ENCODE results near the gene TTLL1.
"Not testable (repeated sequence)": the region's sequence is repeated elsewhere in the genome, so short reads cannot be mapped to it uniquely, and the experiment has no call there.

TTLL1 gene

DNA sequence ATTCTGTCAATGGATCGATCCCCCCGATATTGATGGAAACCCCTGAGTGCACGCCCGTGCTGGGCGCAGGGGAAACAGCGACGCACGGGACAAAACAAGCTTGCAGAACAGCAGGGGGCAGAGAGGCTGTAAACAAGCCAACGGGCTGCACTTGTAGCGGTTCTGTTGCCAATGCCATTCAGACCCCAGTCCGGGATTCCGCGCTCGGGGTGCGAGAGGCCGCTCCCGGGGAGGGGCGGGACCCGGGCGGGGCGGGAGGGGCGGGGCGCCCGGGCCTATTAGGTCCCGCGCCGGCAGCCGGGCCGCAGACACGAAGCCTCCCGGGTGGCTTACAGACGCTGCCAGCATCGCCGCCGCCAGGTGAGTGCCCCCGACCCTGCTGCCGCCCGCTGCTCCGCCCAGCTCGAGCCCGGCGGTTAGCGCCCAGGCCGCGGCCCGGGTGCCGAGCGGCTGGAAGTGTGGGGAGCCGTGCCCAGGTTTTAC, 21.3 kb upstream of the TTLL1 start, which contains the start of gene BIK:
Gene BIK (plus strand): TSS at position 307 of the 483 bp plus-strand sequence. CDS start 13,273 bp downstream, outside the sequence.
- DNase-seq (ENCODE audit: low spot score) = peak; percentile 73

DNA sequence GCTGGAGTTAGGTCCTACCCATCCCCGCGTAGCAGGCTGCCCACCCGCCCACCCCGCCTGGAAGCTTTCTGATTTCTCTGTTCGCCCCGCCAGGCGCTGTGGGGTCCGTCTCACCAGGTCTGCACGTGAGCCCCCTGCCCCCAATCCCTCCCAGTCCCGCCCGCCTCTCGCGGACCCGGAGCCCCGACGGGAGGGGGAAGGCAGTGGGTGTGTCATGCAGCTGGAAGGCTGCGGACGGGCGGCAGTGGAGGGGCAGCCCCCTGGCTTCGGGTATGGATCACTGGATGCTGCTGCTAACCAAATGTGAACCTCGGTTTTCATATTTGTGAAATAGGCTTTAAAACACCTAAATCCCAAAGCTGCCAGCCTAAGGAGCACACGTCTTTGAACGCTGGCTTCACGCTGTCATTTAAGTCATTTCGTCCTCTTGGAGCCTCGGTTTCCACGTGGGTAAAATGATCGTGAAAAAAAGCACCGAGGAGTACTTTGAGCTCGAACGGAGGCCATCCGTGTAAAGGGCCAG, 20.8 kb upstream of the TTLL1 start:
- no peak for DNase-seq (ENCODE audit: low spot score)

DNA sequence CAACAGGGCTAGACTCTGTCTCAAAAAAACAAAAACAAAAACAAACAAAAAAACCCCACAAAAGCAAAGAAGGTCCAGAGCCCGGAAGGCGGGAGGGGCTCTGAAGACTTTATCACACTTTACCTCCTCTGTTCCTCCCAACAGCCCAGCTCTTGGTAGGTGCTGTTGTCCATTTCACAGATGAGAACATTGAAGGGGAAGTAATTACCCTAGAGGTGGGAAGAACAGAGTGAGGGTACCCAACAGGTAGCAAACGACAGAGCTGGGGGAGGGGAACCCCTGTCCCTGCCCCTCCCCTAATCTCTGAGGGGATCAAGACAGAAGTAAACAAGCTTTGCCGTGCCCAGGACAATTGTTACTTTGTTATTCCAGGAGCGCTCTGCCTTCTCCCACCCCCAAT, 20.3 kb upstream of the TTLL1 start:
- DNase-seq (ENCODE audit: low spot score) = no peak

DNA sequence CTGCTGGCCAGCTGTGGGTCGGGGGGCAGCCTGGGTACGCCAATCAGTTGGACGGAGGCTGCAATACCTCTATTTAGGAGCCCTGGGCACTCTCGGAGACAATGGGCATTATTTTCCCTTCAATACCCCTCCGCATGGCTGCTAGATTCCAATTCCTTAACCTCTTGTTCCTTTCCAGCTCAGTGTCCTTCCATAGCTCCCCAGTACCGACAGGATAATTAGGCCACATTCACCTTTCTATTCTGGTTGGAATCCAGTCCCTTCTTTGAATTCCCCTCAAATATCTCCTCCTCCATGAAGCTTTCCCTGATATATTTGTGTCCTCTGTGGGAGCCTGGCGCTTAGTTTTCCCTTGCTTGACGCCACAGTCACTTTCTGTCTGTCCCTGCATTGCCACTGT, 17.1 kb upstream of the TTLL1 start:
- no peak for DNase-seq (ENCODE audit: low spot score)

DNA sequence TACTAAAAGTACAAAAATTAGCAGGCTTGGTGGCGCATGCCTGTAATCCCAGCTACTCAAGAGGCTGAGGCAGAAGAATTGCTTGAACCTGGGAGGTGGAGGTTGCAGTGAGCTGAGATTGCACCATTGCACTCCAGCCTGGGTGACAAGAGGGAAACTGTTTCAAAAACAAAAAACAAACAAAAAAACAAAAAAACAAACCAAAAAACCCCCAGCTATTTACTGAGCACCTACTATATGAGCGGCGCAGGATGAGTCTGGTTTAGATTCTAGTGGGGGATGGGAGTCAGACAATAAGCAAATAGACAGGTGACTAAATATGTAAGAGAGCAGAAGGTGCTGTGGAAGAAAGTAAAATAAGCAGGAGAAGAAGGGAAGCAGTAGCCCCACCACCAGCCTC, 15.8 kb upstream of the TTLL1 start:
- DNase-seq (ENCODE audit: low spot score) = not testable (repeated sequence)

DNA sequence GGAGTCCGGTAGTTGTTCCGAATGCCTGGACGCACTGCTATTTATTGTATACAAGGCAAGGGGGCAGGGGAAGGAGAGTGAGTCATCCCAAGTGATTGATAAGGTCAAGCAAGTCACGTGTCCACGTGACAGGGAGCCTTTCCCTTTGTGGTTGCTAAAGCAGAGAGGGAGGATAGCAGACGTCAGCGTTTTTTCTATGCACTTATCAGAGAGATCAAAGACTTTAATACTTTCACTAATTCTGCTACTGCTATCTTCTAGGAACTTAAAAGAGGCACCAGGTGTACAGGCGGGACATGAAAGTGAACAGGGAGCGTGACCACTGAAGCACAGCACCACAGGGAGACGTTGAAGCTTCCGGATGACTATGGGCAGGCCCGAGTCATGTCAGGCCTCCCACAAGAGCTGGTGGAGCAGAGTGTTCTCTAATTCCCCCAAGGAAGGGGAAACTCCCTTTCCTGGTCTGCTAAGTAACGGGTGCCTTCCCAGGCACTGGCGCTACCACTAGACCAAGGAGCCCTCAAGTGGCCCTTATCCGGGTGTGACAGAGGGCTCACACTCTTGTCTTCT, 14.9 kb upstream of the TTLL1 start:
- DNase-seq (ENCODE audit: low spot score) = not testable (repeated sequence)

DNA sequence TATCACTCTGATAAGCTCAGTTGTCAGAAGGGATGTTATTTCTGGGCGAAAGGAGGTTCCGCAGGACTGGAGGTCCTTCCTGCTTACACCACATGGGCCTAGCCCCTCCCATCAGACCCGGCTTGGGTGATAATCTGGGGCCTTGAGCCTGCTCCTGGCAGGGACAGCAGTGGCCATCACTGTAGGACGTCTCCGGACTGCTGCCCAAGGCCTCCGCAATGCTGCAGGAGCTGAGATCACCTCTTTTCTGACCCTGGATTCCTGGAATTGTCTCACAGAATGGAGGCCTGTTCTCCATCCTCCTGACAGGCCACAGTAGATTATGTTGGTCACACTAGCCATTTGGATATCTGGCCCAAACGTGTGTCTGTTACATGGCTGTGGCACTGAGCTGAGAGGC, 12.1 kb upstream of the TTLL1 start:
- DNase-seq (ENCODE audit: low spot score) = no peak

DNA sequence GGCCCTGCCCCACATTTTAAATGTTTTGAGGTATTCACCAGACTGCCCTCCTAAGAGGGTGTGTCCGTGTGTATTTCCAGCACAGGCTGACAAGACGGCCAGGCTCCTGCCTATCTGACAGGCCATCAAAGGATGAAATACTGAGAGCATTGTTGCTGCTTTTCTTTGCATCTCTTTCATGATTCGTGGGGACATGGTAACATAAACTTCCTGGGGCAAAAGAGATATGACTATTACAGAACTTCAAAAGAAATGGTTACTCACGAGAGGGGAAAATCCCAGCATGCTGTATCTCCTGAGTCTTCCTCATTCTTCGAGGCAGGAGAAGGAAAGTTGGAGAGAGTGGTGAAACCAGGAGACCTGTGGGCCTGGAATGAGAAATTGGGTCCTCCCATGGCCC, 11.0 kb upstream of the TTLL1 start:
- no peak for DNase-seq (ENCODE audit: low spot score)

DNA sequence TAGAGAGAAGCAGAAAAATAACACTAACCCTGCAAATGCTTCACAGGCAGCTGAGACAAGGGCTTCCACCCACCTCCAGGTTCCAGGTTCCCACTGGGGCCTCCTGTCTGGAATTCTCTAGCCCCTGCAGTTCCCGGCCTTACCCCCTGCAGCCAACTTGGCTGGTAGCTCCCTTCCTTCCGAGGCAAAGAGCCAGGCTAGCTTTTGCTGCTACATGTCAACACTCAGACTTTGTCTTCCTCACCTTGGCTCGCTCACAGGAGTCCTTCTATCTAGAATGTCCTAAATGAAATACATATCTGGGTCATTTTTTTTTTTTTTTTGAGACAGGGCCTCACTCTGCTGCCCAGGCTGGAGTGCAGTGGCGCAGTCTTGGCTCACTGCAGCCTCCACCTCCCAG, 9.9 kb upstream of the TTLL1 start:
- no peak for DNase-seq (ENCODE audit: low spot score)

DNA sequence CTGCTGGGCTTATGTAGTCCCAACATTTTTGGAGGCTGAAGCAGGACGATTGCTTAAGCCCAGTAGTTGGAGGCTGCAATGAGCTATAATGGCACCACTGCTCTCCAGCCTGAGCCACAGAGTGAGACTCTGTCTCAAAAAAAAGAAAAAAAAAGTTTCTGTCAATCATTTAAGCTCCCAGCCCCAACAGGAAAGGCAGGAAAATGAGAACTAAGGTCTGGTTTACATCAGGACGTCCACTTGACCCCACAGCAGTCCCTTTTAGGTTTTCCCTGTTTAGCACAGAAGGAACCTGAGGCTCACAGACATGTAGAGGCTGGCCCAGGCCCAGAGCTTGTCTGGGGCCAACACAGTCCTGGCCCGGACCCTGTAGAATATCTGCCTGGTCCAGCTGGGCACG, 9.2 kb upstream of the TTLL1 start:
- DNase-seq (ENCODE audit: low spot score) = no peak

DNA sequence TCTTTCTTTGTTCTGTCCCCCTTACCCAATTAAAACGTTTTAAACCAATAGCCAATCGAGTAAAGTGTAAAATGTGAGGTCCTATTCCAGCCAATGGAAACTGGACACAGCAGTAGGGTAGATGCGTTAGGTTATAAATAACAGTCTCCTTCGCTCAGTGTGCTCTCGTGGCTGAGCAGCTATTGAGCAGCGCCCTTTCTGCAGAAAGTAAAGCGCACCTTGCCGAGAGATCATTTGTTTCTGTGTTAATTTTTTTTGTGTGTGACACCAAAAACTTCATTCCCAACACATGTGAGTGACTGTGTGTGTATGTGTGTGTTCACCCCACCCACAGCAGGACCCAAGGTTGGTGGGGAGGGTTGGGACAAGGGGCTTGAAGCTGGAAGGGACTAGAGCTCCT, 7.2 kb upstream of the TTLL1 start:
- DNase-seq (ENCODE audit: low spot score) = no peak

DNA sequence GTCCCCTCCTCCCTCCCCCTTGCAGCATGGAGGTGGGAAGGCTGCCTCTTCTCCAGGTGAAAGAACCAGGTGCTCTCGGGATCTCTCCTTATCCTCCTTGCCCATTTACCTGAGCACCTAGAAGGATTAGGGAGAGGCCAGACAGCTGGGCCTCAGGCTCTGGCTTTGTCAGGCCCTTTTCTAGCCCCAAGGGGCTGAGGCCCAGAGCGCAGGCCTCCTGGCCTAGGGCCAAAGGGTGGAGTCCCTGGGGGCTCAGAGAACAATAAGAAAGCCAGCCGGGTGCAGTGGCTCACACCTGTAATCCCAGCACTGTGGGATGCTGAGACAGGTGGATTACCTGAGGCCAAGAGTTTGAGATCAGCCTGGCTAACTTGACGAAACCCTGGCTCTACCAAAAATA, 5.4 kb upstream of the TTLL1 start:
- DNase-seq (ENCODE audit: low spot score) = no peak

DNA sequence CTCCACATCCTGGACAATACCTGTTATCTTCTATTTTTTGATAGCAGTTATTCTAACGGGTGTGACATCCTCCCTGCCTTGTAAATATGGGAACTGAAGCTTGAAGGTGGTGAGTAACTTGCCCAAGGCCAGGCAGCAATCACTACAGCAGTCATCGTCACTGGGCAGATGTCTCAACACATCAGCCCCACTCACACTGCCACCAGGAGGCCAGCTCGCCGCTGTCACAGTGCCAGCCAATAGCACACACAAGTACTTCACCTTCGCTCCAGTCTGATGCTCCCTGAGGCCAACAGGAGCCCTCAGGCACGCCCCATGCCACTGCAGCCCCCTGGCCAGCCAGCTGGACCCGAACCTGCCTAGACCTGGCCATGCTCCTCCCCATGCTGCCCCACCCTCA, 4.9 kb upstream of the TTLL1 start:
- DNase-seq (ENCODE audit: low spot score) = no peak

DNA sequence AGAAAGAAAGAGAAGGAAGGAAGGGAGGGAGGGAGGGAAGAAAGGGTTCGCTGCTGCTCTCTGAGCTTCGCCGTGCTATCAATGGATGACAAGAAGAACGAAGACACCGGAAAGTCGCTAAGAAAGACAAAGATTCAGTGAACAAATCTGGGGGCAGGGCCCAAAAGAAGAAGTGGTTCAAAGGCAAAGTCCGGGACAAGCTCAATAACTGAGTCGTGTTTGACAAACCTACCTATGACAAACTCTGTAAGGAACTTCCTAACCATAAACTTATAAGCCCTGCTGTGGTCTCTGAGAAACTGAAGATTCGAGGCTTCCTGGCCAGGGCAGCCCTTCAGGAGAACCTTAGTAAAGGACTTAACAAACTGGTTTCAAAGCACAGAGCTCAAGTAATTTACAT, 2.9 kb upstream of the TTLL1 start:
- no peak for DNase-seq (ENCODE audit: low spot score)

DNA sequence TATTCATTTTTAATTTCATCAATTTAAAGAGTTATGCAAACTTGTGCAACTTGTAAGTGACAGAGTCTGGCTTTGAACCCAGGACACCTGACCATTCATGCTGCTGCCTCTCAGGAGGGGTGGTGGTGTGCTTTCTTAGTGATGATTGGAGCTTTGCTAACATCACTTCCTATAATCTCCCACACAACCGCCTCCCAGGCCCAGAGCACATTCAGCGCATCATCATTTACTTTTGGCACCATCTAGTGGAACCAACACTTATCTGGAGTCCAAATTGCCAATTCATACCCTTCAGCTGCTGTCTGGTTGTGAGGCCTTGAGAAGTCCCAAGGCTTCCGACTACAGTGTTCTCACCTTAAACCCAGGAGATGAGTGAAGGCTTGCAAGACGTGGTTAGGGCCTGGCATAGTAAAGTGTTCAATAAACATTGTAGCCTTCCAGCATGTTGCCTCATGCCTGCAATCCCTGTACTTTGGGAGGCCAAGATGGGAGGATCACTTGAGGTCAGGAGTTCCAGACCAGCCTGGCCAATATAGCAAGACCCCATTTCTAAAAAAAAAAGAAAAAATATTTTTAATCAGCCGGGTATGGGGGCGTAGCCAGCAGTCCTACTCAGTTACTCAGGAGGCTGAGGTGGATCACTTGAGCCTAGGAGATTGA, 1.1 kb upstream of the TTLL1 start:
- DNase-seq (ENCODE audit: low spot score) = no peak

DNA sequence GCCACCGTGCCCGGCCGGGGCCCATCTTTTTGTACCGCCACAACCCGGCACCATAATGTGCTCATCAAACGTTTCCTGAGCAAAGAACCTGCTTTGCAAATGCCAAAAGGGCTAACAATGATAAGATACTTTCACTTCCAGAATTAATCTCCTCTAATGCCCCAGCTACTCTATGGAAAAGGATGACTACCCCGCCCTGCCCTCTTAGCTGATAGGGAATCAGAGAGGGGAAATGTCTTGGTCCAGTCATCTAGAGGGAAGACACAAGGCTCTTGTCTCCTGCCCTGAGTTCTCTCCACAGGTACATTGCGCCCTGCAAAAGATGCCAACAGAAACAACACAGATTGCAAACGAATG, 586 bp downstream of the TTLL1 start:
- DNase-seq (ENCODE audit: low spot score) = no peak

DNA sequence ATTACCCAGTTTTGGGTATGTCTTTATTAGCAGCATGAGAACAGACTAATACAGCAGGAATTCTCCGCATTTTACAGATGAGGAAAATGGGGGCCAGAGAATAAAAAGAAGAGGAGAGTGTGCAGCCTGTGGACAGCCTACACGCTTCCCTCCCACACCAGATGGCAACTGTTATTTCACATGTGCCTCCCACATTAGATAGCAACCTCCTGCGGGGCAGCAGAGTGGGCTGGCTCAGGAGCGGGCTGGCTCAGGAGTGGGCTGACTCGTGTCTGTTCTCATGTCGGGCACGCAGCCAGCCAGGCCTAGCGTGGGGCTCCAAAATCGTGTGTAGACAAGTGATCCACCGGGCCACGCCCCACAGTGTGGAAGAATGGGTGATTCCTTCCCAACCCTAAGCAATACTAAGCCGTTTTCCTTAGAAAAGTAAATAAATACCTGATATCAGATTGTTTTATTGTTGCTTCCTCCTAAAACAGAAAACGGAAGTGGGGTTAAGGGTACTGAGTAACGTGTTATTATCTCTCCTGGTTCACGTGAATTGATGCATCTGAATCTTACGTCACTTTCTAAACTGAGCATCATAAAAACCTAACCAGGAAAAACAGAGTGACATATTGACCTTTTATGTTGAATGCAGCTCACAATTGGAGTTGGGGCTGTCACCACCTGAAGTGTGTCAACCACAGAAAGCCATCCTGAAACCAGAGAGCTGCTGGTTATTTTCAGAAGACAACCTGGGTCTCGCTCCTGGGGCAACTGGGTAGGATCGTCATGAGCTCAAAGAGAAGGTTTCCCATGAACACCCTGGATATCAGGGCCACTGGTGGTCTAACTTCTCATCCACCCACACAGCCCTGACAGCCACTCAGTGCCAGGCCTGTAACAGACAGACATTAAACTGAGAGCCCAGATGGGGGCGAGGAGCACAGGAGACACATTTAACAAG, 3.3 kb downstream of the TTLL1 start:
- DNase-seq (ENCODE audit: low spot score) = no peak

DNA sequence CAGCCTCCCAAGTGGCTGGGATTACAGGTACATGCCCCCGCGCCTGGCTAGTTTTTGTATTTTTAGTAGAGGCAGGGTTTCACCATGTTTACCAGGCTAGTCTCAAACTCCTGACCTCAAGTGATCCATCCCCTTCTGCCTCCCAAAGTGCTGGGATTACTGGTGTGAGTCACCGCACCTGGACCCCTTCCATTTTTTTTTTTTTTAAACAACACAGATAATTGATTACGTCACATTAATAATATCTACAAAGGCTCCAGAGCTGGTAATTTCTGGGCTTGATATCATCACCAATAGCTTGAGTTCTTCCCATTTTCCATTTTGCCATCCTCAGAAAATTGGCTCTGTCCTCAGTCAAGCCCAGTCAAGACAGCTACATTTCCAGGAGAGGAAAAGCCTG, 7.2 kb downstream of the TTLL1 start:
- no peak for DNase-seq (ENCODE audit: low spot score)

DNA sequence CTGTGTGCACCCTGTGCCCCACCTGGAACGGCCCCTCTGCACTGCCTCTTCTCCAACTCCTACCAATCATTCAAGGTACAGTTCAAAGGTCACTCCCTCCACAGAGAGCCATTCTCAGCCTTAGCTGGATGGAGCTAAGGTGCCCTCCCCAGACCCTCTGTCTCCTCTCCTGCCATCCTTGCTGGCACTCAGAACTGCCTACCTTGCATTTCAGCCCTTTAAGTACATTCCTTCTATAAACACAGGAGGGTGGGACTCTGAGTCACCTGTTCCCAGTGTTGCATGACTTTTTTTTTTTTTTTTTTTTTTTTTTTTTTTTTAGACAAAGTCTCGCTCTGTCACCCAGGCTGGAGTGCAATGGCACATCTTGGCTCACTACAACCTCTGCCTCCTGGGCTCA, 8.6 kb downstream of the TTLL1 start:
- no peak for DNase-seq (ENCODE audit: low spot score)

DNA sequence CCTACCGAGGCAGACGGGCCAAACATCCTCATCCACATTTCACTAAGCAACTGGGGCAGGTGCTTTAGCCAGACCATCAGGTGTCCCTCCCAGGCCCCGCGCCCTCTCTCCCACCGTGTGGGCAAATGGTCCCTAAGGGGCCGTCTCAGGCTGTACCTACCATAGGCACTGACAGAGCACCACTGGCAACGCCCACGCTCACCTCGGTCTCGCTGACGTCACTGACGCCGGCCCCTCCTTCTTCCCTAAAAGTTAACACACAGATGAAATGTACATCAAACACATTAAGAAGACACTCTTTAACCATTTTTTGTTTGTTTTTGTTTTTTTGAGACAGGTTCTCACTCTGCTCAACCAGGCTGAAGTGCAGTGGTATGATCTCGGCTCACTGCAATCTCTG, 9.4 kb downstream of the TTLL1 start:
- DNase-seq (ENCODE audit: low spot score) = no peak

DNA sequence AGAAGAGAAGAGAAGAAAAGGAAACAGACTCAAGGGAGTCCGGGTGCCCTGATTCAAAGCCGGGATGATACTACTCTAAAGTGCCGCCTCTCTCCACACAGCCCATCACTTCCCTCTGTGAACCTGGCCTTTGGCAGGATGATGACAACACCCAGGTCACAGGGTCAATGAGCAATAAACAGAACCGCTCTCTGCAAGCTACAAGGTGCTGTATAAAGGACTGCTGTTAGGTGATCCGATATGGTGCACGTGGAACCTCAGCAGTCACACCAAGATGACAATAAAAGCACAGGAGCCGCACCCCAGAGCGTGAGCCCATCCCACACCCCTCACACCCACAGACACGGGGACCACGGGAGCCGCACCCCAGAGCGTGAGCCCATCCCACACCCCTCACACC, 10.7 kb downstream of the TTLL1 start:
- no peak for DNase-seq (ENCODE audit: low spot score)

DNA sequence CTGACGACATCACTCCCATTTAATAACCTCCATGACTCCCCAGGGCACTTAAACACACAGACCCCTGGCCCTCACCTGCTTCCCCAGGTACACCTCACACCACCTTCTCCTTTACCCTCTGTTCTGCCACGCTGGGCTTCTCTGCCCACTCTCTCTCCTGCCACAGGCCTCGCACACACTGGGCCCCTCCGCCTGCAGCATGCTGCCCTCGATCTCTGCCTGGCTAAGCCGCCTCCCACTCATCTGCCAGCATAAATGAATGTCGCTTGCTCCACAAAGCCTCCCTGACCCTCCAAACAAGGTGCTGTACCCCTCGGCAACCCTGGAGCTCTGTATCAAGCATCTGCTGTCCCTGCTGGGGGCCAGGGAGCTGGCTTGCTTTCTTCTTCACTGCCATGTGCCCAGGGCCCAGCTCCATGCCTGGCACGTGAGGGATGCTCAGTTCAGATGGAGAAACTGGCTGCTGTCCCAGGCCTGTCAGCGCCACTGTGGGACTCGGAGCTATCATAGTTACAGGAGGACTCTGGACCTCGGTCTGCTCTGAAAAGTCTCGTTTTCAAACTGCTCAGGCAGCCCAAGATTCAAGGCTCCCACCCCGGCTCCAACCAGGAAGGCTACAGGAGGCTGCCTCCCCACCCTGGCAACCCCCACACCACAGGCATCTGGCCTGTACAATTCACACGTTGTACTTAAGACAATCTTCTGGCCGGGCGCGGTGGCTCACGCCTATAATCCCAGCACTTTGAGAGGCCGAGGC, 11.9 kb downstream of the TTLL1 start:
- no peak for DNase-seq (ENCODE audit: low spot score)
